Chondrocyte (in vitro differentiated cells): ENCODE results near the gene USP49. TPM values are rescaled to one million over a fixed set of nuclear protein-coding genes. Genes with fewer than 3 reads are reported as not detected.
A peak's percentile ranks its signal among the peaks of the same experiment; 100 is the strongest.

Experiments used
- DNase-seq: peaks from one replicate; pipeline ENCODE4 v3.0.0; 2021; ENCODE audit warnings: mixed read lengths, low spot score
- H3K27ac Mint-ChIP-seq: one replicate; pipeline ENCODE4 v1.8.0; 2021; ENCODE audit warnings: mild to moderate bottlenecking, moderate library complexity, mixed read lengths; ENCODE audit not compliant: unreplicated experiment
- H3K27me3 Mint-ChIP-seq: 2 replicates; pipeline ENCODE4 v1.8.0; 2021; ENCODE audit warnings: low read depth, mixed read lengths
- H3K36me3 Mint-ChIP-seq: 2 replicates; pipeline ENCODE4 v1.8.0; 2021; ENCODE audit warnings: low read depth, mixed read lengths
- H3K4me1 Mint-ChIP-seq: 2 replicates; pipeline ENCODE4 v1.8.0; 2021; ENCODE audit warnings: low read depth, mild to moderate bottlenecking, mixed read lengths
- H3K4me3 Mint-ChIP-seq: one replicate; pipeline ENCODE4 v1.8.0; 2021; ENCODE audit warnings: mild to moderate bottlenecking, moderate library complexity, mixed read lengths; ENCODE audit not compliant: unreplicated experiment
- H3K9me3 Mint-ChIP-seq: 2 replicates; pipeline ENCODE4 v1.8.0; 2021; ENCODE audit warnings: low read depth, mixed read lengths
- CTCF ChIP-seq: fragments of 200-600 bp; sonication (generic); IDR thresholded peaks from 2 replicates; pipeline ENCODE4 v1.5.0; 2021; ENCODE audit warnings: antibody characterized with exemption, mild to moderate bottlenecking, moderate library complexity
- total RNA-seq: library from RNA; stranded (reverse); gene quantifications from 3 replicates; pipeline ENCODE4 v1.2.1, GENCODE V29; 2021

USP49 gene
- total RNA-seq, 1 donor from 2014 or later: 3.5 TPM

- Mint-ChIP-seq H3K4me1 (peaks cover 8% of the 10 kb centered on the region), H3K27me3 (no peaks in the 10 kb centered on the region), H3K27ac (peak overlapping the region; percentile 92), H3K9me3 (no peaks in the 10 kb centered on the region), H3K36me3 (no peaks in the 10 kb centered on the region), H3K4me3 (no peak overlapping the region)
- TF ChIP-seq CTCF: no peak
- no peak for DNase-seq
These were observed 542 bp downstream of the USP49 start for GRCh38 chr6:41894366-41895299.

GRCh38 chr6:41892921-41893564 lies 2.1 kb downstream of the USP49 start:
- TF ChIP-seq CTCF: no peak
- Mint-ChIP-seq H3K9me3 (no peaks in the 10 kb centered on the region), H3K36me3 (no peaks in the 10 kb centered on the region)

GRCh38 chr6:41887331-41887751 lies 7.8 kb downstream of the USP49 start:
- H3K4me3 Mint-ChIP-seq: no peak overlapping the region
- no peaks in the 10 kb centered on the region for H3K9me3 Mint-ChIP-seq

More at GRCh38 chr6:41892921-41893564, 2.1 kb downstream of the USP49 start:
- peaks cover 8% of the 10 kb centered on the region for H3K4me1 Mint-ChIP-seq
- no peaks in the 10 kb centered on the region for H3K27me3 Mint-ChIP-seq
- H3K4me3 Mint-ChIP-seq: no peak overlapping the region
- DNase-seq: no peak
- no peak overlapping the region for H3K27ac Mint-ChIP-seq

GRCh38 chr6:41885930-41886329 lies 9.2 kb downstream of the USP49 start:
- DNase-seq: no peak

More at GRCh38 chr6:41887331-41887751, 7.8 kb downstream of the USP49 start:
- Mint-ChIP-seq H3K27me3 (no peaks in the 10 kb centered on the region), H3K4me1 (no peaks in the 10 kb centered on the region), H3K36me3 (no peaks in the 10 kb centered on the region), H3K27ac (no peak overlapping the region)
- no peak for DNase-seq
- TF ChIP-seq CTCF: no peak

More at GRCh38 chr6:41885930-41886329, 9.2 kb downstream of the USP49 start:
- TF ChIP-seq CTCF: no peak
- no peak overlapping the region for H3K27ac Mint-ChIP-seq
- H3K4me3 Mint-ChIP-seq: no peak overlapping the region
- H3K27me3 Mint-ChIP-seq: no peaks in the 10 kb centered on the region
- no peaks in the 10 kb centered on the region for H3K4me1 Mint-ChIP-seq
- H3K9me3 Mint-ChIP-seq: no peaks in the 10 kb centered on the region
- H3K36me3 Mint-ChIP-seq: no peaks in the 10 kb centered on the region
